Stimulated activated CD4-positive, alpha-beta T cell treated with anti-CD3 and anti-CD28 coated beads, Interleukin-15, amount 100 ng/mL, for 1 hour (primary cell): Measurements from ENCODE around the gene MEOX1.

Experiments used
- DNase-seq, 2 donors: peaks; one replicate each; pipeline ENCODE4 v3.0.0-alpha.2; 2020; ENCODE audit warnings: low read depth in 1 of 2, low spot score in 1 of 2

Gene MEOX1

GRCh38 chr17:43591779-43592562 lies 69.8 kb downstream of the MEOX1 start:
- DNase-seq = no peak

GRCh38 chr17:43591001-43591400 lies 70.7 kb downstream of the MEOX1 start:
- DNase-seq = no peak
